Activated CD8-positive, alpha-beta memory T cell treated with anti-CD3 and anti-CD28 coated beads for 1 hour (primary cell): ENCODE data around the gene ZBTB7B.
A peak's percentile ranks its signal among the peaks of the same experiment; 100 is the strongest.

Experiments used
- DNase-seq, 2 donors: peaks; one replicate each; pipeline ENCODE4 v3.0.0-alpha.2; 2020; ENCODE audit warnings: low read depth in 1 of 2; ENCODE audit errors: extremely low read depth in 1 of 2

Gene ZBTB7B

DNA sequence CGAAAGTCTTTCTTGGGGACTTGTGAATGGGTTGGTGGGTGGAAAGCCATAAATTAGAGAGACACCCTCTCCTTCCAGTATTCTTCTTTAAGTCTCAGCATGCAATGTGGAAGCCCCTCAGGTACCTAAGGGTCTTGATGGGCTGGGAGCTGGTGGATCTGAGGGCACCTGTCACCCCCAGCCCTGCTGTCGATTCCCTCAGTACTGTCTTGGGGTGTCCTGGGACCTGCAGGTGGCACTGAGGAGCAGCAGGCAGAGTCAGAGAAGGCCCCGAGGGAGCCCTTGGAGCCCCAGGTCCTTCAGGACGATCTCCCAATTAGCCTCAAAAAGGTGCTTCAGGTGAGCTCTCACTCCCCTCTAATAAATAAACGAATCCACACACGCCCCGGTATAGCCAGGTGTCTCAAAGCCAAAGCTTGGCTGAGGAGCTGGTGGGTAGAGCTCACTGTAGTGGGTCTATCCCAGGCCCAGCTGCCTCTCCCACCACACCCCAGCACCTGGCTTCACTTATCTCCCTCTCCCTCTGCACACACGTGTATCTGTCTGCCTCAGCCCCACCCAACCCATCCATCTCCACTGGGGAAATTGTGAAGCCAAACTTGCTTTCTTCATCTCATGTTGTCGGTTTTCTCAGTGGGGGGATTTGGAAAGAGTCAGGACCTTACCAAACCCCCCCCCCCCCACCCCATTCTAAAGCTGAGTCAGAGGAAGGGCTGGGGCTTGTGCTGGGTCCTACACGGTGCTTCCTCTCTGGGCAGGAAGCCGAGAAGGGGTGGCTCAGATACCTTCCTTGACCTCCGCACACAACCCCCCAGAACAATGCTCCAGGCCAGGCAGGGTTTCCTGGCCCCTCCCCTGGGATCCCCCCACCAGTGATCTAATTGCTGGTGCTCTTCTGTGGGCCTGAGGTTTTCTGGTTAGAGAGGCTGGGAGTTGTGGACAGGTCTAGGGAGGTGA lies 50.1 kb downstream of the ZBTB7B start:
- DNase-seq: no peak

DNA sequence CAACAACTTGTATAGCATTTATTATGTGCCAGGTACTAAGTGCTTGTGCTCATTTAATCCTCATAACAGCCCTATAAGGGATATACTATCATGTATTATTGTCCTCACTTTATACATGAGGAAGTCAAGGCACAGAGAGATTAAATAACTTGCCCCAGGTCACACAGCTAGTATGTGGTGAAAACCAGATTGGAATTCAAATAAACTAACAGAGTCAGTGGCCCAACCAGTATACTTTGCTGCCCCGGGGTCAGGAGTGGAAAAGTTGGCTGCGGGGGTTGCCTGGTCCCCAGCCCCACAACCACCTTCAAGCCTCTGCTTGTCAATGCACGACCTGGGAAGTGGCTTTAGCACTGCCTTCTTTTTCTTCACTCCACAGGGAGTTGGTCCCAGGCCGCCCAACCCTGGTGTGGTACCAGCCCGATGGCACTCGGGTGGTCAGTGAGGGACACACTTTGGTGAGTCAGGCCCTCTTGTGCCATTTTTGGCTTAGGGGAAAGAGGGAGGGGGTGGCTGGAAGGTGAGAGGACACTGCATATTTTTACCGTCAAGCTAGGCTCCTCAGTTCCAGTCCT lies 51.0 kb downstream of the ZBTB7B start:
- DNase-seq: no peak

DNA sequence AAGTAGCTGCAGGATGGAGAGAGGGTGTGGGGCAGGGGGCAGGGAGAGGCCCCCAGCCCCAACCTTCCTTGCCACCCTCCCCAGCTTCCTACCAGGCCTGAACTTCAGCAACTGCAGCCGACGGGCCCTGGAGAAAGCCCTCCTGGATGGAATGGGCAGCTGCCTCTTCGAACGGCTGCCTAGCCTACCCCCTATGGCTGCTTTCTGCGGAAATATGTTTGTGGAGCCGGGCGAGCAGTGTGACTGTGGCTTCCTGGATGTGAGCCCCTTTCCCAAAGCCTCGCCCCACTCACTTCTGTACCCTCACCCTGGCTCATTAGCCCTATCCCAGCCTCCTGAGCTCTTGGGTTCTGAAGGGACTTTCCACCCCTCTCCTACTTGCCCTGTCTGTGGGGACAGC lies 54.5 kb downstream of the ZBTB7B start:
- no peak for DNase-seq

DNA sequence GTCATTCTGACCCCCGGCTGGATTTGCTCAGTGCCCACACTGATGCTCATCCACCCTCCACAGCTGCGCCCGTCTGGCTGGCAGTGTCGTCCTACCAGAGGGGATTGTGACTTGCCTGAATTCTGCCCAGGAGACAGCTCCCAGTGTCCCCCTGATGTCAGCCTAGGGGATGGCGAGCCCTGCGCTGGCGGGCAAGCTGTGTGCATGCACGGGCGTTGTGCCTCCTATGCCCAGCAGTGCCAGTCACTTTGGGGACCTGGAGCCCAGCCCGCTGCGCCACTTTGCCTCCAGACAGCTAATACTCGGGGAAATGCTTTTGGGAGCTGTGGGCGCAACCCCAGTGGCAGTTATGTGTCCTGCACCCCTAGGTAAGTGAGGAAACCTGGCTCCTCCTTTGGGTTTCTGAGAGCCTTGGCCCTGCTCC lies 55.2 kb downstream of the ZBTB7B start:
- no peak for DNase-seq

DNA sequence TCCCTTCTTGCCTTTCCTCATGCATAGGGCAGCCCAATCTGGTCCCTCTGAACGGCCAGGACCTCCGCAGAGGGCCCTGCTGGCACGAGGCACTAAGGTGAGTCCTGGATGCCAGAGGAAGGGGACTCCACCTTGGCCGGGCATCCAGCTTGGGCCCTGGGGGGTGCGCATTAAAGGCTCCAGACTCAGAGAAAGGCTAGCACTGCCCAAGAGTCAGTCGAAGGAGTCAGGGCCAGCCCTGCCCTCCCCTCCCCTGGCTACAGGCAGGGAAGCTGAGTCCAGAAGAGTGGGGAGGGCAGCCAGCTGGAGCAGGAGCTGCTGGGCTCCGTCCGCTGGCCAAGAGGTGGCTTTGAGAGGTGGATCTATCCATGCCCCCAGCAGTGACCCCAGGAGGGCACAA lies 58.1 kb downstream of the ZBTB7B start:
- no peak for DNase-seq

DNA sequence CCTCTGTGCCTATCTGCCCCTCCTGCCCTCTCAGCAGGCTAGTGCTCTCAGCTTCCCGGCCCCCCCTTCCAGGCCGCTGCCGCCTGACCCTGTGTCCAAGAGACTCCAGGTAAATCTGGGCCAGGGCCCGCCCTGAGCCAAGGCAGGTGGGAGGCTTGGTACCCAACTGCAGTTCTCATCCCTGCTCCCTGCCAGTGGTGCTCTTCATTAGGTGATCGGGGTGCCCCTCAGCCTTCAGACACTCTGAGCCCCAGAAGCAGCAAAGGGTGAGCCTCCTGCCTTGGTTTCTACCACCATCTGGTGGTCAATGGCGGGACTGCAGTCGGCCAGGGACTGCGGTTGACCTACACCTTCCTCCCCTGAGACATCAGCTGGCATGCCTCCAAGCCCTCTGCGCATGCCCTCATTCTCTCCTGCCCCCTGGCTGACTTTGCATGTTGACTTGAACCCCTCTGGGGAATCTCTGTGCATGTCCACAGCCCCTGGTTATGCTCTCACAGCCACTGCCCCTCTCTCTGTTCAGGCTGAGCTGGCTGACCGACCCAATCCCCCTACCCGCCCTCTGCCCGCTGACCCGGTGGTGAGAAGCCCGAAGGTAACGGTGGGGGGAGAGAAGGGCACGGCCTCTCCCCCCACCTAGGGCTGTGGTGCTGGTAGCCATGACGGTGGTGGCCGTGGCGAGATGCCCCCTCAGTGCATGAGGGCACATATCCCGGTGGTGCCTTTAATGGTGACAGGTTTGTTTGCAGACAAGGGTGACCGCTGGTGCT lies 59.0 kb downstream of the ZBTB7B start:
- peak; percentile 91 to 94 for DNase-seq

DNA sequence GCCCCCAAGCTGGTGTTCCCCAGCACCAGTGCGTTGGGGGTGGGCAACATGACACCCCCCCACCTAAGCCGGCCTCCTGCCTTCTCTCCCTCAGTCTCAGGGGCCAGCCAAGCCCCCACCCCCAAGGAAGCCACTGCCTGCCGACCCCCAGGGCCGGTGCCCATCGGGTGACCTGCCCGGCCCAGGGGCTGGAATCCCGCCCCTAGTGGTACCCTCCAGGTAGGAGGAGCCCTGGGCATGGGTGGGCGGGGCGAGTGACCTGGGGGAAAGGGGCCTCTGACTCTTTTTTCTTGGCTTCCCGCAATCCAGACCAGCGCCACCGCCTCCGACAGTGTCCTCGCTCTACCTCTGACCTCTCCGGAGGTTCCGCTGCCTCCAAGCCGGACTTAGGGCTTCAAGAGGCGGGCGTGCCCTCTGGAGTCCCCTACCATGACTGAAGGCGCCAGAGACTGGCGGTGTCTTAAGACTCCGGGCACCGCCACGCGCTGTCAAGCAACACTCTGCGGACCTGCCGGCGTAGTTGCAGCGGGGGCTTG lies 59.6 kb downstream of the ZBTB7B start:
- DNase-seq: no peak

DNA sequence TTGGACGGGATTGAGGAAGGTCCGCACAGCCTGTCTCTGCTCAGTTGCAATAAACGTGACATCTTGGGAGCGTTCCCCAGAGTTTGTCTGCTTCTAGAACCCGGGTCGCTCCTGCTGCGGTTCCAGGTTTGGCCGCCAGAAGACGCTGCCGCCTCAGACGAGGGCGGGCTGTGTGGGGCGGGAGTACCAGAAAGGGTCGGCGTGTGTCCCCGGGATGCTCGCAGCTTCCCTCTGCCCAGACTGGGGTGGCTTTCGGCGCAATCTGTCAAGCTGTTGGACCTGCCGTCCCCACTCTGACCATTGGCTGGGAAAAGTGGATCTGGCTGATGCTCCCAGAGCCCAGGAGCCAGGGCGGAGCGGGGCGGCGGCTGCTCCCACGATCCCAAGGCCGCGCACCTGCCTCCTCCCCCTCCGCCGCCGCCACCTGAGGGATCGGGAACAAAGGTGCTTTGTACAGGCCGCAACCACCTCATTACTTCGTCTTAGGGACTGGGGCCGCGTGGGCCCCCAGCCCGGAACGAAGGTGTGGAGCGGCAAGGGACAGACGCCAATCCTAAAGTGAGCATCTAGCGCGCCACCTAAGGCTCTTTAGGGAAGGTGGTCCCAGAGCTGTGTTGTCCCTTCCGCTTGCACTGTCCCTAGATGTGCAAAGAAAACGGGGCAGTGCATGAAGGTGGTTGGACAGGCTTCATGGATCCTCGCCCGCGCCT lies 60.3 kb downstream of the ZBTB7B start:
- peak in 1 of 2 donors; percentile 63 for DNase-seq

DNA sequence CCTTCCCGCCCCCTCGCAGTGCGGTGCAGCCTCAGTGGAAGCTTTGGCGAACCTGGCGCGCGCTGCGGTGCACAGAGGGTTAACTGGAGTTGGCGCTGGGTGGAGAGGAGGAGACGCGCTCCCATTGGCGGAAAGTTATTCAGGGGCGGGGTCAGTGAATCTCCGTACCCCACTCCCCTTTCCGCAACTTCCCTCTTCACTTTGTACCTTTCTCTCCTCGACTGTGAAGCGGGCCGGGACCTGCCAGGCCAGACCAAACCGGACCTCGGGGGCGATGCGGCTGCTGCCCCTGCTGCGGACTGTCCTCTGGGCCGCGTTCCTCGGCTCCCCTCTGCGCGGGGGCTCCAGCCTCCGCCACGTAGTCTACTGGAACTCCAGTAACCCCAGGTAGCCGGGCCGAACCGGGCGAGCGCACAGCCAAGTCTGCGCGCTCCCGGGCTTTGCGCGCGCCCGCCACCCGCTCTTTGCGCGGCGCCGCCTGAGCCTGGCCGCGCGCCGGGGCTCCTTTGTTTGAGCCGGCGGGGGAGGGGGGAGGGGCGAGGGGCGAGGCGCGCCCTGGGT lies 61.0 kb downstream of the ZBTB7B start, which contains the start of gene EFNA4:
Gene EFNA4, plus strand, starts transcription at position 191 of the 561 bp plus-strand sequence. Its CDS starts 84 bp downstream, at position 275.
- peak; percentile 57 to 70 for DNase-seq

DNA sequence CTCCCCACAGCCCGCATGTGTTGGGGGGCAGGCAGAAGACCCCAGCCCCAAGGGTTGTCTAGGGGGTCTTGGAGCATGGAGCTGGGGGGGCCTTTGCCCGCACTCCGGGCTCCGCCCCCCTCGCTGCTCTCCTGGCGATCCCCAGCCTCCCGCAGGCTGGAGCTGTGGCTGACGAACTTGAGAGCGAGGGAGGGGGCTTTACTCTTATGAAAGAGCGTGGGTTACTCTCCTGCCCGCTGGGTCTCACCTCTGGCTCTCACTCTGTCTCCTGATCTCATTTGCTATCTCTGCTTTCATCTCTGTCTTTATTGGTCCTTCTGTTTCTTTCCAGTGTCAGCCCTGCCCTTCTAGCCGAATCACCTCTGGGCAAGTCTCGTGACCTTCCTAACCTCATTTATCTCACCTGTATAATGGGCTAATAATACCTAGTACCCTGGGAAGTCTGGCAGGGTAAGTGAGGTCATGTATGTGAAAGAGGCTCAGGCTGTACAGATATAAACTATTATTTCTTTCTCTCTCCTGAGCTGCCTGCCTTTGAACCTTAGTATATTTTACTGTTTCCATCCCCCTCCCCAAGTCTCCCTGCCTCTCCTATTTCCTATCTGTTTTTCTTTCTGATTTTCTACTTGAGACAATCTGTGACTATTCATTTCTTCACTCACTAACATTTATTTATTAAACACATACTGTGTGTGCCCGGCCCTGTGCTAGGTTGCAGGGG lies 61.7 kb downstream of the ZBTB7B start:
- DNase-seq: no peak

DNA sequence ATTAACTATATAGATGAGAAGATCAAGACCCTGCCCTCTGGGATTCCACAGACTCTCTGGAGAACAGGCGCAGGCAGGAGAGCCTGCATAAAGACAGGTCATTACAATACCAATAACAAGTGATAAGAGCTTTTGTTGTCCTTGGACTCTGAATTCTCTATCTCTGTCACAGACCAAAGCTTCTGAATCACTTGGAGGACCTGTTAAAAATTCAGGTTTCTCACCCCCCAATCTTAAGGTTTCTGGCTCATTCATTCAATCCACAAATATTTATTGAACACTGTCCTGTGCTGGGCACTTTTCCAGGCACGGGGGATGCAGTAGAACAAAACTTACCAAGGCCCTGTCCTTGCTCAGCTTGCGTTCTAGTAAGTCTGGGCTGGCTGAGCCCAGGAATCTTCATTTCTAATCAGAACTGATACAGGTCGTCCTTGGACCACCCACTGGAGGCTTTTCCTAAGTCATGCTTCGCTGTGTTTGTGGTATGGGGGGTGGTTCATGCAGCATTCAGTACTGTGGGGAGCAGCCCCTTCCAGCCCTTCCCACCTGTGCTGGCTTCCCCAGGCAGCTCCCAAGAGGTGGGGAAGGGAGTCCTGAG lies 62.3 kb downstream of the ZBTB7B start:
- no peak for DNase-seq

DNA sequence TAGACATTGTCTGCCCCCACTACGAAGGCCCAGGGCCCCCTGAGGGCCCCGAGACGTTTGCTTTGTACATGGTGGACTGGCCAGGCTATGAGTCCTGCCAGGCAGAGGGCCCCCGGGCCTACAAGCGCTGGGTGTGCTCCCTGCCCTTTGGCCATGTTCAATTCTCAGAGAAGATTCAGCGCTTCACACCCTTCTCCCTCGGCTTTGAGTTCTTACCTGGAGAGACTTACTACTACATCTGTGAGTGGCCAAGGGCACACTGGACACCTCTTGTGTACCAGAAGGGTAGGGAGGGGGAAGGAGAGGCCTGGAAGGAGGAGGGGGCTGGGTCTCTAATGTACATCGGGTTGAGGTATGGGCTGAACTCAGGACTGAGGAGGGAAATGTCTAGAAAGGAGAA lies 64.2 kb downstream of the ZBTB7B start:
- DNase-seq: no peak
